IMR-90 (cell line): Measurements from ENCODE around the gene KLHL12. TPM values are rescaled to one million over a fixed set of nuclear protein-coding genes. Genes with fewer than 3 reads are reported as not detected.

Source experiments
- ATAC-seq: fragments of 200-7000 bp; cut with Tn5 transposase; 2 replicates; pipeline ENCODE4 v1.9.1; 2020; ENCODE audit warnings: low read depth, mild to moderate bottlenecking, moderate library complexity
- BruUV-seq: library from RNA; stranded (reverse); fragments of 400-500 nt; replicated peaks from 2 replicates; lab custom pipeline; 2021; lab: Mats Ljungman, UMichigan
- CTCF ChIA-PET: fragments of 300-600 bp; formaldehyde crosslinking; extraction: SDS; loops from one replicate; lab custom pipeline; 2021; ENCODE audit warnings: antibody characterized with exemption; lab: Yijun Ruan, JAX
- POLR2A ChIA-PET: fragments of 300-600 bp; sonication (Branson Sonifier 250); formaldehyde crosslinking; loops from one replicate; lab custom pipeline; 2022; ENCODE audit warnings: antibody characterized with exemption; ENCODE audit not compliant: unreplicated experiment; lab: Charles Lee
- DNase-seq: peaks from one replicate; pipeline ENCODE4 v3.0.0; 2013
- H2AFZ ChIP-seq: replicated peaks from 2 replicates; pipeline ENCODE3; 2013; ENCODE audit warnings: low read length, mild to moderate bottlenecking; ENCODE audit not compliant: poor library complexity
- H2AK5ac ChIP-seq: 2 replicates; pipeline ENCODE4 v1.6.1; 2013; ENCODE audit warnings: low read depth, low read length, inconsistent platforms
- H2AK9ac ChIP-seq: replicated peaks from 2 replicates; pipeline ENCODE3; 2013; ENCODE audit warnings: mild to moderate bottlenecking, low read depth, low read length, moderate library complexity; ENCODE audit not compliant: poor library complexity
- H2BK120ac ChIP-seq: 2 replicates; pipeline ENCODE4 v1.6.1; 2013; ENCODE audit warnings: low read depth, low read length, inconsistent platforms
- H2BK15ac ChIP-seq: 3 replicates; pipeline ENCODE4 v1.6.1; 2013; ENCODE audit warnings: low read depth, low read length, inconsistent platforms
- H2BK20ac ChIP-seq: 2 replicates; pipeline ENCODE4 v1.6.1; 2013; ENCODE audit warnings: low read depth, mild to moderate bottlenecking, inconsistent platforms, low read length, moderate library complexity
- H2BK5ac ChIP-seq: 2 replicates; pipeline ENCODE4 v1.6.1; 2013; ENCODE audit warnings: mild to moderate bottlenecking, low read depth, low read length, inconsistent platforms; ENCODE audit not compliant: poor library complexity, severe bottlenecking
- H3K14ac ChIP-seq: replicated peaks from 2 replicates; pipeline ENCODE4 v1.6.1; 2013; ENCODE audit warnings: low read depth, low read length, inconsistent platforms
- H3K18ac ChIP-seq: 2 replicates; pipeline ENCODE4 v1.6.1; 2013; ENCODE audit warnings: low read depth, low read length, control low read depth
- H3K23ac ChIP-seq: 2 replicates; pipeline ENCODE4 v1.6.1; 2013; ENCODE audit warnings: low read depth, low read length, inconsistent platforms
- H3K27ac ChIP-seq: 2 replicates; pipeline ENCODE4 v1.5.1; 2013; ENCODE audit warnings: mild to moderate bottlenecking, control low read depth, low read length; ENCODE audit not compliant: insufficient read depth
- H3K27me3 ChIP-seq: 2 replicates; pipeline ENCODE4 v1.6.1; 2013; ENCODE audit warnings: low read length; ENCODE audit not compliant: control insufficient read depth, insufficient read depth
- H3K36me3 ChIP-seq: 2 replicates; pipeline ENCODE4 v1.6.1; 2013; ENCODE audit warnings: low read length, mixed read lengths; ENCODE audit not compliant: control insufficient read depth, insufficient read depth
- H3K4ac ChIP-seq: 2 replicates; pipeline ENCODE4 v1.6.1; 2013; ENCODE audit warnings: low read depth, low read length, inconsistent platforms
- H3K4me1 ChIP-seq: 2 replicates; pipeline ENCODE4 v1.6.1; 2013; ENCODE audit warnings: low read length, mixed read lengths; ENCODE audit not compliant: control insufficient read depth, insufficient read depth
- H3K4me2 ChIP-seq: 2 replicates; pipeline ENCODE4 v1.6.1; 2013; ENCODE audit warnings: low read depth, mild to moderate bottlenecking, control low read depth, low read length, moderate library complexity
- H3K4me3 ChIP-seq: 2 replicates; pipeline ENCODE4 v1.5.1; 2013; ENCODE audit warnings: low read depth, mild to moderate bottlenecking, control low read depth, low read length, moderate library complexity; ENCODE audit not compliant: insufficient read depth
- H3K56ac ChIP-seq: 2 replicates; pipeline ENCODE4 v1.6.1; 2013; ENCODE audit warnings: low read length, inconsistent platforms; ENCODE audit not compliant: insufficient read depth; ENCODE audit errors: extremely low read depth
- H3K79me1 ChIP-seq, 2 experiments: 2 replicates each; pipeline ENCODE4 v1.6.1; 2013; ENCODE audit warnings: low read length in 2 of 2, inconsistent platforms in 1 of 2, low read depth in 1 of 2
- H3K9ac ChIP-seq: 2 replicates; pipeline ENCODE4 v1.6.1; 2013; ENCODE audit warnings: low read depth, low read length, control low read depth
- H3K9me1 ChIP-seq: 2 replicates; pipeline ENCODE4 v1.6.1; 2013; ENCODE audit warnings: low read length, inconsistent platforms; ENCODE audit not compliant: insufficient read depth
- H3K9me3 ChIP-seq: 2 replicates; pipeline ENCODE4 v1.6.1; 2013; ENCODE audit warnings: low read length; ENCODE audit not compliant: control insufficient read depth, insufficient read depth
- H4K20me1 ChIP-seq: 2 replicates; pipeline ENCODE4 v1.6.1; 2013; ENCODE audit warnings: low read length, inconsistent platforms; ENCODE audit not compliant: insufficient read depth
- H4K5ac ChIP-seq: 2 replicates; pipeline ENCODE4 v1.6.1; 2013; ENCODE audit warnings: mild to moderate bottlenecking, low read depth, low read length, control low read depth
- H4K8ac ChIP-seq, 2 experiments: 2 replicates each; pipeline ENCODE4 v1.6.1; 2013; ENCODE audit warnings: low read depth in 2 of 2, low read length in 2 of 2, control low read depth in 1 of 2, inconsistent platforms in 1 of 2
- H4K91ac ChIP-seq: 2 replicates; pipeline ENCODE4 v1.6.1; 2013; ENCODE audit warnings: low read depth, low read length, inconsistent platforms; ENCODE audit not compliant: insufficient read depth
- CEBPB ChIP-seq: IDR thresholded peaks from 2 replicates; pipeline ENCODE4 v1.6.1; 2012; ENCODE audit warnings: low read depth, low read length, improper control_type of control experiment
- CHD1 ChIP-seq: IDR thresholded peaks from 2 replicates; pipeline ENCODE4 v1.6.1; 2012; ENCODE audit warnings: low read depth, low read length, improper control_type of control experiment
- MAFK ChIP-seq: IDR thresholded peaks from 2 replicates; pipeline ENCODE4 v1.6.1; 2012; ENCODE audit warnings: low read depth, low read length, improper control_type of control experiment
- MAZ ChIP-seq: IDR thresholded peaks from 2 replicates; pipeline ENCODE4 v1.6.1; 2012; ENCODE audit warnings: low read depth, mild to moderate bottlenecking, low read length, improper control_type of control experiment, moderate library complexity, borderline replicate concordance
- MXI1 ChIP-seq: IDR thresholded peaks from 2 replicates; pipeline ENCODE4 v1.6.1; 2012; ENCODE audit warnings: low read depth, mild to moderate bottlenecking, low read length, moderate library complexity, borderline replicate concordance
- NFE2L2 ChIP-seq: fragments of 150-350 bp; IDR thresholded peaks from 2 replicates; pipeline ENCODE4 v1.6.1; 2016; ENCODE audit warnings: low read depth, mild to moderate bottlenecking, low read length
- POLR2A ChIP-seq: IDR thresholded peaks from 2 replicates; pipeline ENCODE4 v1.6.1; 2012; ENCODE audit warnings: mild to moderate bottlenecking, low read depth, low read length
- RAD21 ChIP-seq: IDR thresholded peaks from 2 replicates; pipeline ENCODE4 v1.6.1; 2012; ENCODE audit warnings: low read length, improper control_type of control experiment
- RCOR1 ChIP-seq: IDR thresholded peaks from 2 replicates; pipeline ENCODE4 v1.6.1; 2012; ENCODE audit warnings: mild to moderate bottlenecking, low read length, improper control_type of control experiment; ENCODE audit not compliant: insufficient replicate concordance
- SMC3 ChIP-seq: fragments of 150-350 bp; IDR thresholded peaks from 2 replicates; pipeline ENCODE4 v1.6.1; 2016; ENCODE audit warnings: low read depth, mild to moderate bottlenecking, antibody characterized with exemption, low read length, moderate library complexity
- WGBS, 2 experiments: methylation state at CpG; one replicate each; pipeline versions ENCODE4 v1.1.5 to v1.1.7; 2013; ENCODE audit warnings: missing lambda C conversion rate in 2 of 2; ENCODE audit not compliant: insufficient read length in 1 of 2; ENCODE audit errors: extremely low coverage in 2 of 2; 5-methylcytosine and 5-hydroxymethylcytosine counted together
- dilution Hi-C: fragments of 300-500 bp; cut with HindIII; formaldehyde crosslinking; loops from one replicate; pipeline ENCODE4 v1.14.3; 2018; ENCODE audit warnings: low sequenced_read_pairs; ENCODE audit not compliant: unreplicated experiment
- in situ Hi-C: fragments of 300-500 bp; cut with MboI; formaldehyde crosslinking; loops from 3 replicates; pipeline ENCODE4 v1.14.3; 2019; ENCODE audit warnings: low sequenced_read_pairs, inconsistent platforms, mixed read lengths
- intact Hi-C: fragments of 100-400 bp; cut with micrococcal nuclease; formaldehyde crosslinking; loops from 2 replicates; pipeline ENCODE4 v1.10.0; 2022
- polyA plus RNA-seq, 3 experiments: library from polyadenylated mRNA; depleted of rRNA; stranded (reverse); fragments of >200 nt; gene quantifications; 2 replicates each; pipeline ENCODE4 v1.2.3, GENCODE V29; 2012; ENCODE audit warnings: low replicate concordance in 1 of 3
- total RNA-seq: library from RNA; depleted of rRNA; stranded (reverse); fragments of >200 nt; gene quantifications from 2 replicates; pipeline ENCODE4 v1.2.3, GENCODE V29; 2012
- TF ChIP-seq, protein P1 (sequence below): conservative IDR thresholded peaks from 2 replicates; pipeline ENCODE4 v1.5.1; 2012; ENCODE audit warnings: mild to moderate bottlenecking, low read depth, low read length, improper control_type of control experiment
- TF ChIP-seq, protein P2 (sequence below): fragments of 150-350 bp; IDR thresholded peaks from 2 replicates; pipeline ENCODE4 v1.6.1; 2017; ENCODE audit warnings: mild to moderate bottlenecking, antibody characterized with exemption, low read length, low read depth

KLHL12 gene
- total and polyA plus RNA-seq, 2 of the 4 experiments (the other 2 are of a cell fraction) = 17.2 to 38.4 TPM

DNA sequence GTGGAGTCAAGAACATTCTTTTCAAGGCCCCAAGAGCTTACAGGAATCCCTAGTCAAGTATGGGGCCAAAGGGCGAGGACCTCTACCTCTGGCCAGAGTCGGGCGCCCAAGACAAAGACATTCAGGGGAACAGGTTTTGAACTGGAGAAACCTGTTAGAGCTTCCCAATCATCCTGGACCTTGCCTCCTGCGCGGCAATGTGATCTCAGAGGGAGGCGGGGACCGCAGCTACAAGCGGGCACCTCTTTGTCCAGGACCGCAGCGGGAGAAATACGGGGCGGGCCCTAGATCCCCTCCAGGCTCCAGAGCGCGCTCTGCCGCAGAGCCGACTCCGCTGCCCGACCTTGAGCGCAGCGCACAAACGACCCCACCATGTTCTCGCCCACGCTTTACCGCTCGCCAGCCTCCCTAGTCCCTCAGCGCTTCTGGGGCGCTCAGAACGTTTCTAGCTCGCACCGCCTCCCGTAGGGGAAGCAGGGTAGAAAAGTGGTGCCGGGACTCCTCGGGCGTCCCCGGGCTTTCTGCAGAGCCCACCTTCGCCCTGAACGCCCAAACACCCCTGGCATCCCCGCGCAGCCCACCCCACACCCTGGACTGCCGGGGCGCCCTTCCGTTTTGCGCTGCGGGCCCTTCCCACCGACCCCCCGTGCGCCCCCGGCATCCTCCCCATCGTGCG, 66.2 kb downstream of the KLHL12 start:
- dilution Hi-C loops = no loop called here
- no TSS peak for BruUV-seq

More for the DNA sequence above, 66.2 kb downstream of the KLHL12 start:
- H3K9me3 ChIP-seq = no peaks in the 10 kb centered on the region
- H2AK9ac ChIP-seq = no peak overlapping the region
- H2BK15ac ChIP-seq = no peak overlapping the region
- H3K36me3 ChIP-seq = no peaks in the 10 kb centered on the region
- no peak overlapping the region for H3K14ac ChIP-seq
- TF ChIP-seq MAZ = no peak
- no peak; the same call in 1 of the 2 replicates for TF ChIP-seq RAD21
- no peak for TF ChIP-seq CEBPB
- no peak for TF ChIP-seq POLR2A
- no peak for TF ChIP-seq MAFK
- no peak for TF ChIP-seq NFE2L2
- TF ChIP-seq RCOR1 = no peak
- TF ChIP-seq, protein P1, sequence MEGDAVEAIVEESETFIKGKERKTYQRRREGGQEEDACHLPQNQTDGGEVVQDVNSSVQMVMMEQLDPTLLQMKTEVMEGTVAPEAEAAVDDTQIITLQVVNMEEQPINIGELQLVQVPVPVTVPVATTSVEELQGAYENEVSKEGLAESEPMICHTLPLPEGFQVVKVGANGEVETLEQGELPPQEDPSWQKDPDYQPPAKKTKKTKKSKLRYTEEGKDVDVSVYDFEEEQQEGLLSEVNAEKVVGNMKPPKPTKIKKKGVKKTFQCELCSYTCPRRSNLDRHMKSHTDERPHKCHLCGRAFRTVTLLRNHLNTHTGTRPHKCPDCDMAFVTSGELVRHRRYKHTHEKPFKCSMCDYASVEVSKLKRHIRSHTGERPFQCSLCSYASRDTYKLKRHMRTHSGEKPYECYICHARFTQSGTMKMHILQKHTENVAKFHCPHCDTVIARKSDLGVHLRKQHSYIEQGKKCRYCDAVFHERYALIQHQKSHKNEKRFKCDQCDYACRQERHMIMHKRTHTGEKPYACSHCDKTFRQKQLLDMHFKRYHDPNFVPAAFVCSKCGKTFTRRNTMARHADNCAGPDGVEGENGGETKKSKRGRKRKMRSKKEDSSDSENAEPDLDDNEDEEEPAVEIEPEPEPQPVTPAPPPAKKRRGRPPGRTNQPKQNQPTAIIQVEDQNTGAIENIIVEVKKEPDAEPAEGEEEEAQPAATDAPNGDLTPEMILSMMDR = no peak
- TF ChIP-seq CHD1 = no peak
- no peak for TF ChIP-seq SMC3
- TF ChIP-seq, protein P2, sequence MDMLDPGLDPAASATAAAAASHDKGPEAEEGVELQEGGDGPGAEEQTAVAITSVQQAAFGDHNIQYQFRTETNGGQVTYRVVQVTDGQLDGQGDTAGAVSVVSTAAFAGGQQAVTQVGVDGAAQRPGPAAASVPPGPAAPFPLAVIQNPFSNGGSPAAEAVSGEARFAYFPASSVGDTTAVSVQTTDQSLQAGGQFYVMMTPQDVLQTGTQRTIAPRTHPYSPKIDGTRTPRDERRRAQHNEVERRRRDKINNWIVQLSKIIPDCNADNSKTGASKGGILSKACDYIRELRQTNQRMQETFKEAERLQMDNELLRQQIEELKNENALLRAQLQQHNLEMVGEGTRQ = no peak
- TF ChIP-seq MXI1 = no peak
- CTCF ChIA-PET = interaction anchor here (0.5 kb wide), 1 partner anchor 23 kb away, joined by 3 read pairs; no protein-coding TSS in a partner anchor
- H2AK5ac ChIP-seq = no peak overlapping the region
- H3K4me1 ChIP-seq = no peaks in the 10 kb centered on the region
- peak overlapping the region; percentile 93 for H2AFZ ChIP-seq
- WGBS, 2 experiments = 0% methylated on average over 12 of the region's 50 CpGs; no CpG with 5 or more reads in 1 of the 2 experiments
- H3K27me3 ChIP-seq = peaks cover 2% of the 10 kb centered on the region; the same call in 1 of the 2 replicates
- H2BK20ac ChIP-seq = no peak overlapping the region
- H3K56ac ChIP-seq = no peak overlapping the region
- peak; percentile 33 for DNase-seq
- H3K4ac ChIP-seq = no peak overlapping the region
- peak overlapping the region; percentile 71 for H3K4me2 ChIP-seq
- H4K20me1 ChIP-seq = no peaks in the 10 kb centered on the region
- H3K79me1 ChIP-seq = no peaks in the 10 kb centered on the region
- H3K27ac ChIP-seq = no peak overlapping the region
- H2BK5ac ChIP-seq = no peak overlapping the region
- no peak overlapping the region for H3K23ac ChIP-seq
- no peak overlapping the region for H4K5ac ChIP-seq
- no peak overlapping the region for H4K8ac ChIP-seq
- ATAC-seq = peak; percentile 53
- 0 out of 2 replicates have a peak overlapping the region, but pooled peaks have one; percentile 19 for H3K9ac ChIP-seq
- H4K91ac ChIP-seq = no peak overlapping the region
- H2BK120ac ChIP-seq = no peak overlapping the region
- H3K4me3 ChIP-seq = peak overlapping the region; percentile 68
- intact Hi-C loops = loop anchor here (2.0 kb wide), 1 partner anchor 50 kb away; the partner anchor contains the start of gene PCAT6
- POLR2A ChIA-PET = interaction anchor here (1.0 kb wide), 1 partner anchor 14 kb away, joined by 4 read pairs; no protein-coding TSS in a partner anchor
- H3K9me1 ChIP-seq = no peaks in the 10 kb centered on the region
- in situ Hi-C loops = no loop called here
- no peak overlapping the region for H3K18ac ChIP-seq
